ENCODE results near the gene VWCE.

The VWCE gene

GRCh38 chr11:61280883-61281580 is 14.1 kb downstream of the VWCE start:
- Histone ChIP-seq H3K9ac (ENCODE audit: low read depth, low read length) (no peak overlapping the region), H3K36me3 (ENCODE audit: control insufficient read depth, insufficient read depth, low read length) (peaks cover 55% of the 10 kb centered on the region), H3K27me3 (ENCODE audit: control insufficient read depth, insufficient read depth, low read length) (no peaks in the 10 kb centered on the region), H3K4me3 (ENCODE audit: low read depth, low read length) (no peak overlapping the region), H3K9me3 (ENCODE audit: control insufficient read depth, insufficient read depth, low read length) (no peaks in the 10 kb centered on the region), H3K27ac (ENCODE audit: low read depth, low read length) (no peak overlapping the region), H3K4me1 (ENCODE audit: control insufficient read depth, insufficient read depth, low read length) (peaks cover 19% of the 10 kb centered on the region)

GRCh38 chr11:61279934-61280659 is 15.0 kb downstream of the VWCE start:
- H3K36me3 ChIP-seq (ENCODE audit: control insufficient read depth, insufficient read depth, low read length) = peaks cover 54% of the 10 kb centered on the region
- H3K4me3 ChIP-seq (ENCODE audit: low read depth, low read length) = no peak overlapping the region
- no peaks in the 10 kb centered on the region for H3K9me3 ChIP-seq (ENCODE audit: control insufficient read depth, insufficient read depth, low read length)
- H3K27me3 ChIP-seq (ENCODE audit: control insufficient read depth, insufficient read depth, low read length) = no peaks in the 10 kb centered on the region
- H3K27ac ChIP-seq (ENCODE audit: low read depth, low read length) = no peak overlapping the region
- peaks cover 19% of the 10 kb centered on the region for H3K4me1 ChIP-seq (ENCODE audit: control insufficient read depth, insufficient read depth, low read length)
- H3K9ac ChIP-seq (ENCODE audit: low read depth, low read length) = no peak overlapping the region

GRCh38 chr11:61278001-61278470 is 17.1 kb downstream of the VWCE start:
- Histone ChIP-seq H3K27ac (ENCODE audit: low read depth, low read length) (no peak overlapping the region), H3K9ac (ENCODE audit: low read depth, low read length) (no peak overlapping the region), H3K36me3 (ENCODE audit: control insufficient read depth, insufficient read depth, low read length) (peaks cover 52% of the 10 kb centered on the region)

GRCh38 chr11:61277186-61278000 is 17.7 kb downstream of the VWCE start:
- H3K27ac ChIP-seq (ENCODE audit: low read depth, low read length) = no peak overlapping the region
- H3K27me3 ChIP-seq (ENCODE audit: control insufficient read depth, insufficient read depth, low read length) = no peaks in the 10 kb centered on the region
- H3K9me3 ChIP-seq (ENCODE audit: control insufficient read depth, insufficient read depth, low read length) = no peaks in the 10 kb centered on the region
- peaks cover 52% of the 10 kb centered on the region for H3K36me3 ChIP-seq (ENCODE audit: control insufficient read depth, insufficient read depth, low read length)
- H3K4me1 ChIP-seq (ENCODE audit: control insufficient read depth, insufficient read depth, low read length) = peaks cover 19% of the 10 kb centered on the region
- no peak overlapping the region for H3K4me3 ChIP-seq (ENCODE audit: low read depth, low read length)
- H3K9ac ChIP-seq (ENCODE audit: low read depth, low read length) = no peak overlapping the region

More at GRCh38 chr11:61278001-61278470, 17.1 kb downstream of the VWCE start:
- Histone ChIP-seq H3K9me3 (ENCODE audit: control insufficient read depth, insufficient read depth, low read length) (no peaks in the 10 kb centered on the region), H3K27me3 (ENCODE audit: control insufficient read depth, insufficient read depth, low read length) (no peaks in the 10 kb centered on the region), H3K4me1 (ENCODE audit: control insufficient read depth, insufficient read depth, low read length) (peaks cover 19% of the 10 kb centered on the region), H3K4me3 (ENCODE audit: low read depth, low read length) (no peak overlapping the region)

- Histone ChIP-seq H3K9ac (ENCODE audit: low read depth, low read length) (no peak overlapping the region), H3K4me1 (ENCODE audit: control insufficient read depth, insufficient read depth, low read length) (peaks cover 4% of the 10 kb centered on the region), H3K27ac (ENCODE audit: low read depth, low read length) (no peak overlapping the region)
Observed at GRCh38 chr11:61275191-61275590, 19.9 kb downstream of the VWCE start.

GRCh38 chr11:61274084-61274483 is 21.0 kb downstream of the VWCE start:
- no peak overlapping the region for H3K27ac ChIP-seq (ENCODE audit: low read depth, low read length)
- H3K9ac ChIP-seq (ENCODE audit: low read depth, low read length) = no peak overlapping the region
- no peaks in the 10 kb centered on the region for H3K4me1 ChIP-seq (ENCODE audit: control insufficient read depth, insufficient read depth, low read length)
- H3K4me3 ChIP-seq (ENCODE audit: low read depth, low read length) = no peak overlapping the region
- H3K36me3 ChIP-seq (ENCODE audit: control insufficient read depth, insufficient read depth, low read length) = peaks cover 57% of the 10 kb centered on the region
- no peaks in the 10 kb centered on the region for H3K27me3 ChIP-seq (ENCODE audit: control insufficient read depth, insufficient read depth, low read length)
- no peaks in the 10 kb centered on the region for H3K9me3 ChIP-seq (ENCODE audit: control insufficient read depth, insufficient read depth, low read length)

More at GRCh38 chr11:61275191-61275590, 19.9 kb downstream of the VWCE start:
- Histone ChIP-seq H3K27me3 (ENCODE audit: control insufficient read depth, insufficient read depth, low read length) (no peaks in the 10 kb centered on the region), H3K9me3 (ENCODE audit: control insufficient read depth, insufficient read depth, low read length) (no peaks in the 10 kb centered on the region), H3K4me3 (ENCODE audit: low read depth, low read length) (no peak overlapping the region), H3K36me3 (ENCODE audit: control insufficient read depth, insufficient read depth, low read length) (peaks cover 56% of the 10 kb centered on the region)

- H3K4me1 ChIP-seq (ENCODE audit: control insufficient read depth, insufficient read depth, low read length) = no peaks in the 10 kb centered on the region
- H3K27me3 ChIP-seq (ENCODE audit: control insufficient read depth, insufficient read depth, low read length) = no peaks in the 10 kb centered on the region
- peaks cover 55% of the 10 kb centered on the region for H3K36me3 ChIP-seq (ENCODE audit: control insufficient read depth, insufficient read depth, low read length)
- H3K4me3 ChIP-seq (ENCODE audit: low read depth, low read length) = no peak overlapping the region
- no peak overlapping the region for H3K9ac ChIP-seq (ENCODE audit: low read depth, low read length)
- no peak overlapping the region for H3K27ac ChIP-seq (ENCODE audit: low read depth, low read length)
- no peaks in the 10 kb centered on the region for H3K9me3 ChIP-seq (ENCODE audit: control insufficient read depth, insufficient read depth, low read length)
Observed at GRCh38 chr11:61273178-61274078, 21.7 kb downstream of the VWCE start.

GRCh38 chr11:61272731-61273130 is 22.4 kb downstream of the VWCE start:
- Histone ChIP-seq H3K9me3 (ENCODE audit: control insufficient read depth, insufficient read depth, low read length) (no peaks in the 10 kb centered on the region), H3K4me1 (ENCODE audit: control insufficient read depth, insufficient read depth, low read length) (no peaks in the 10 kb centered on the region), H3K4me3 (ENCODE audit: low read depth, low read length) (no peak overlapping the region), H3K27ac (ENCODE audit: low read depth, low read length) (no peak overlapping the region), H3K27me3 (ENCODE audit: control insufficient read depth, insufficient read depth, low read length) (no peaks in the 10 kb centered on the region), H3K36me3 (ENCODE audit: control insufficient read depth, insufficient read depth, low read length) (peaks cover 48% of the 10 kb centered on the region), H3K9ac (ENCODE audit: low read depth, low read length) (no peak overlapping the region)

- Histone ChIP-seq H3K4me3 (ENCODE audit: low read depth, low read length) (no peak overlapping the region), H3K9ac (ENCODE audit: low read depth, low read length) (no peak overlapping the region), H3K4me1 (ENCODE audit: control insufficient read depth, insufficient read depth, low read length) (no peaks in the 10 kb centered on the region), H3K27ac (ENCODE audit: low read depth, low read length) (no peak overlapping the region), H3K27me3 (ENCODE audit: control insufficient read depth, insufficient read depth, low read length) (no peaks in the 10 kb centered on the region), H3K9me3 (ENCODE audit: control insufficient read depth, insufficient read depth, low read length) (no peaks in the 10 kb centered on the region), H3K36me3 (ENCODE audit: control insufficient read depth, insufficient read depth, low read length) (peaks cover 40% of the 10 kb centered on the region)
Observed at GRCh38 chr11:61270354-61271076, 24.6 kb downstream of the VWCE start.
